ENCODE data around the gene GAD1. TPM values are rescaled to one million over a fixed set of nuclear protein-coding genes. Genes with fewer than 3 reads are reported as not detected.

Gene GAD1
- total RNA-seq, 4 donors from 2014 or later: not detected

- Histone ChIP-seq H3K4me1 (peaks cover 35 to 74% (median 67%) of the 10 kb centered on the region in 4 donors), H3K36me3 (no peaks in the 10 kb centered on the region), H3K27ac (no peak overlapping the region), H3K27me3 (peaks cover 100% of the 10 kb centered on the region), H3K9me3 (no peaks in the 10 kb centered on the region), H3K4me3 (peak overlapping the region in 2 of 4 donors; percentile 2 to 27)
- TF ChIP-seq, protein P1, sequence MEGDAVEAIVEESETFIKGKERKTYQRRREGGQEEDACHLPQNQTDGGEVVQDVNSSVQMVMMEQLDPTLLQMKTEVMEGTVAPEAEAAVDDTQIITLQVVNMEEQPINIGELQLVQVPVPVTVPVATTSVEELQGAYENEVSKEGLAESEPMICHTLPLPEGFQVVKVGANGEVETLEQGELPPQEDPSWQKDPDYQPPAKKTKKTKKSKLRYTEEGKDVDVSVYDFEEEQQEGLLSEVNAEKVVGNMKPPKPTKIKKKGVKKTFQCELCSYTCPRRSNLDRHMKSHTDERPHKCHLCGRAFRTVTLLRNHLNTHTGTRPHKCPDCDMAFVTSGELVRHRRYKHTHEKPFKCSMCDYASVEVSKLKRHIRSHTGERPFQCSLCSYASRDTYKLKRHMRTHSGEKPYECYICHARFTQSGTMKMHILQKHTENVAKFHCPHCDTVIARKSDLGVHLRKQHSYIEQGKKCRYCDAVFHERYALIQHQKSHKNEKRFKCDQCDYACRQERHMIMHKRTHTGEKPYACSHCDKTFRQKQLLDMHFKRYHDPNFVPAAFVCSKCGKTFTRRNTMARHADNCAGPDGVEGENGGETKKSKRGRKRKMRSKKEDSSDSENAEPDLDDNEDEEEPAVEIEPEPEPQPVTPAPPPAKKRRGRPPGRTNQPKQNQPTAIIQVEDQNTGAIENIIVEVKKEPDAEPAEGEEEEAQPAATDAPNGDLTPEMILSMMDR (IDR thresholded peaks at IDR 0.05): no peak
- no peak for TF ChIP-seq POLR2A (IDR thresholded peaks at IDR 0.05)
- TF ChIP-seq EP300 (IDR thresholded peaks at IDR 0.05; ENCODE audit: low read depth): no peak
- no peak for TF ChIP-seq POLR2AphosphoS5 (IDR thresholded peaks at IDR 0.05)
- intact Hi-C loops (cut with DNase I; ENCODE audit: low total_unique reads) (no loop called here), in situ Hi-C loops (cut with MboI; ENCODE audit: low pct_ligation_motif_present in 1 of 4, low pct_unique_long_range_greater_than_20kb in 1 of 4, low sequenced_read_pairs in 3 of 4) (loop anchor here in 3 of 4 donors (25.0 kb wide), 2 partner anchors 109 to 409 kb away; partner anchors contain the start of gene SP5 (in 1 of the 3))
- DNase-seq: no peak
- WGBS, 2 donors (ENCODE audit: low coverage in 1 of 2): 9 to 20% methylated on average over 11 to 18 of the region's 18 CpGs
These were observed 4.3 kb downstream of the GAD1 start for GRCh38 chr2:170820757-170821530.

GRCh38 chr2:170821531-170822289 is 5.0 kb downstream of the GAD1 start:
- intact Hi-C loops (cut with DNase I; ENCODE audit: low total_unique reads) (no loop called here), in situ Hi-C loops (cut with MboI; ENCODE audit: low pct_ligation_motif_present in 1 of 4, low pct_unique_long_range_greater_than_20kb in 1 of 4, low sequenced_read_pairs in 3 of 4) (loop anchor here in 3 of 4 donors (25.0 kb wide), 2 partner anchors 109 to 409 kb away; partner anchors contain the start of gene SP5 (in 1 of the 3))
- H3K4me3 ChIP-seq: peak overlapping the region in 1 of 4 donors; percentile 3
- DNase-seq: no peak
- H3K4me1 ChIP-seq: peaks cover 29 to 66% (median 59%) of the 10 kb centered on the region in 4 donors
- 17% methylated on average over 32 of the region's 40 CpGs; no CpG with 5 or more reads in 1 of the 2 donors for WGBS, 2 donors (ENCODE audit: low coverage in 1 of 2)
- H3K27ac ChIP-seq: no peak overlapping the region
- H3K27me3 ChIP-seq: peaks cover 95% of the 10 kb centered on the region
- H3K9me3 ChIP-seq: no peaks in the 10 kb centered on the region
- TF ChIP-seq POLR2A (IDR thresholded peaks at IDR 0.05) (no peak), POLR2AphosphoS5 (IDR thresholded peaks at IDR 0.05) (no peak), EP300 (IDR thresholded peaks at IDR 0.05; ENCODE audit: low read depth) (no peak)
- TF ChIP-seq, protein P1 (IDR thresholded peaks at IDR 0.05): no peak
- no peaks in the 10 kb centered on the region for H3K36me3 ChIP-seq

- intact Hi-C loops (cut with DNase I; ENCODE audit: low total_unique reads) (no loop called here), in situ Hi-C loops (cut with MboI; ENCODE audit: low pct_ligation_motif_present in 1 of 4, low pct_unique_long_range_greater_than_20kb in 1 of 4, low sequenced_read_pairs in 3 of 4) (loop anchor here in 3 of 4 donors (25.0 kb wide), 2 partner anchors 110 to 410 kb away; partner anchors contain the start of gene SP5 (in 1 of the 3))
- no peak for DNase-seq
- H3K9me3 ChIP-seq: no peaks in the 10 kb centered on the region
- 27 to 39% methylated on average over 10 to 27 of the region's 43 CpGs for WGBS, 2 donors (ENCODE audit: low coverage in 1 of 2)
- H3K27ac ChIP-seq: no peak overlapping the region
- H3K27me3 ChIP-seq: peaks cover 95% of the 10 kb centered on the region
- TF ChIP-seq, protein P1 (IDR thresholded peaks at IDR 0.05): peak in 1 of 5 experiments; percentile 7
- no peak for TF ChIP-seq EP300 (IDR thresholded peaks at IDR 0.05; ENCODE audit: low read depth)
- peaks cover 29 to 58% (median 51%) of the 10 kb centered on the region in 4 donors for H3K4me1 ChIP-seq
- no peaks in the 10 kb centered on the region for H3K36me3 ChIP-seq
- H3K4me3 ChIP-seq: peak overlapping the region in 1 of 4 donors; percentile 39
These were observed 5.8 kb downstream of the GAD1 start for GRCh38 chr2:170822290-170823087.

Data from transverse colon (tissue), 4 donors.